Stimulated activated CD4-positive, alpha-beta T cell treated with anti-CD3 and anti-CD28 coated beads, TNF-alpha, amount 100 ng/mL, for 24 hours (primary cell): ENCODE results near the gene GAB2.
A peak's percentile ranks its signal among the peaks of the same experiment; 100 is the strongest.

Experiments used
- DNase-seq, 3 experiments: peaks; one replicate each; pipeline ENCODE4 v3.0.0-alpha.2; 2020; ENCODE audit warnings: low read depth in 3 of 3

GAB2 gene

GRCh38 chr11:78428266-78428636 is 10.6 kb upstream of the GAB2 start:
- no peak for DNase-seq

DNA sequence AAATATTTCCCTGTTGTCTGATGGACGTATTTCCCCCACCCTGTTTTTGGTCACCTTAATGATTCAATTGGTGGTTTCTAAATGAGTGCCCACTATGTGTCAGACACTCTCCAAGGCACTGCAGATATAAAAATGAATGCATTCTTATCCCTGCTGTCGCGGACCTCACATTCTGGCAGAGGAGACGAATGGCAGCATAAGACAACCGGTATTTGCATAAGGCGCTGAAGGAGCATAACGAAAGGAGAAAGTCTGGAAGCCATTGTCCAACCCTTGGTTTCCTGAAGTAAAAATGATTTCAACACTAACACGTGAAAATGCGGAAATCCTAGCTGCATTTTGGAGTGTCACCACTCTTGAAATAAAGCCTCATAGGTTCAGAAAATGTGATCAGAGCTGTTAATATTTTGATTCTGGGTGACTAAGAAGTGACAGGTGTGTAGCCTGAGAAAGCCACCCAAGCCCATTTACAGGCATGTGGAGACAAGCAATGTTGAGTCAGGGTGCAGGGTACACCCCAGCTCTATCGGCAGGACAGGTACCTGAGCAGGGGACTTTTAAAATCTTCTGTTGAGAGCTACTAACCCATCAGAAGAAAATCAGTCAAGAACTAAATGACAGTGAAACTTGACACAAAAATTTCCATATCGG is 10.1 kb upstream of the GAB2 start:
- DNase-seq = no peak

DNA sequence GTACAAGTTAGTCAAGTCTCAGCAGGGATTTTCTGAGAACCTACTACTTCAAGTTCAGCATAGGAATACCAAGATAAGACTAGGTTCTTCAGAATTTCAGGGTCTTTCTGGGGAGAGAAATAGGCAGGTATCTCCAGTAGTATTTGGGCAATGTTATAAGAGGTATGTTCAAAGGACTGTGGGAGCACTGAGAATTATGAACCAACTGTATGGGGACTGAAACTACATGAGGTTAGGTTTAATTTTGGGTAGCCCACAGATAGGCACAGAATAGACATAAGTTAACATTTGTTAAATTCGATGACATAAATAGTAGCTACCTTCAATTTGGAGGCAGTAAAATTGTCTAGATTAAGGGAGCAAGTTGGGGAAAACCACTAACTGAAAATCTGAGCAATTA is 9.2 kb upstream of the GAB2 start:
- no peak for DNase-seq

- DNase-seq = no peak
Measured at GRCh38 chr11:78425399-78426070, 7.9 kb upstream of the GAB2 start.

GRCh38 chr11:78424334-78425270 is 7.0 kb upstream of the GAB2 start:
- no peak for DNase-seq

DNA sequence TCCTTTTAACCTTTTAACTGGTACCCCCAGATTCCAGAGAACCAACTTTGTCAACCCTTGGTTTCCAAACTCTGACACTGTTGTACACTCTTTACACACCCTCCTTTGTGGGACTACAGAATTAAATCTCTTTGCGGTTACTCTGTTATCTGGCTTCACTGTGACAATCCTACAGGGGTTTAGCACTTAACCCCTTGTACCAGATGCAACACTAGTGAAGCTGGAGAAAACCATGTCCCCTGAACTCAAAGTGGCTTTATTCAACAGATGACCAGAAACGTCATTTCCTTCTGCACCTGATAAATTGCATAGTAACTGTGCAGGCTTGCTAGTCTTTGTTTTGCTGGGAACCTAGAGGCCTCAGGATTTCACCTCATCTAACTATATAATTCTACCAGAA is 5.6 kb upstream of the GAB2 start:
- no peak for DNase-seq

- peak in 1 of 3 experiments; percentile 55 for DNase-seq
Measured at GRCh38 chr11:78420796-78421209, 3.2 kb upstream of the GAB2 start.

DNA sequence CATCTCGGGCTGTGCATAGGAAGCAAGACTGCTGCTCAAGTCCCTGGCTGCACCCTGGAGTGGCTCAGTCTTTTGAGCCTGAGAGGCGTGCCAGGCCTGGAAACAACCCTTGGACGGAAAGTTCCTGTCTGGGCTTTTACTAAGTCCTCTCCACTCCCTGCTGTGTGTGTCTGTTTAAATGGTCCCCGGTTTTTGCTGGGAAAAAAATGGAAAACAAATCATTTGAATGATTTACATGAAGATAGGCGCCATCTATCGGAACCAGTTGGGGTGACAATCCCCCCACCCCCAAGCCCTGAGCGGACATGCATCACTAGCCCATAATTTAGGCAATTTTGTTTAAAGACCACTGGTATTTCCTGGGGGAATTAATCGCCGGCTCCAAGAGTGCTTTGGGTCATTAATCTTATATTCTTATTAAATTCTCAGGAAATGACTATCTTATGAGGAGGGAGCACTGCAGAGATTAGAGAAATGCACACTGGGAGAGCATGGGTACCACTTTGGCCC is 2.7 kb upstream of the GAB2 start:
- peak in 1 of 3 experiments; percentile 42 for DNase-seq

- no peak for DNase-seq
Measured at GRCh38 chr11:78419327-78419726, 1.7 kb upstream of the GAB2 start.

GRCh38 chr11:78418584-78419211 is 1.1 kb upstream of the GAB2 start:
- no peak for DNase-seq

DNA sequence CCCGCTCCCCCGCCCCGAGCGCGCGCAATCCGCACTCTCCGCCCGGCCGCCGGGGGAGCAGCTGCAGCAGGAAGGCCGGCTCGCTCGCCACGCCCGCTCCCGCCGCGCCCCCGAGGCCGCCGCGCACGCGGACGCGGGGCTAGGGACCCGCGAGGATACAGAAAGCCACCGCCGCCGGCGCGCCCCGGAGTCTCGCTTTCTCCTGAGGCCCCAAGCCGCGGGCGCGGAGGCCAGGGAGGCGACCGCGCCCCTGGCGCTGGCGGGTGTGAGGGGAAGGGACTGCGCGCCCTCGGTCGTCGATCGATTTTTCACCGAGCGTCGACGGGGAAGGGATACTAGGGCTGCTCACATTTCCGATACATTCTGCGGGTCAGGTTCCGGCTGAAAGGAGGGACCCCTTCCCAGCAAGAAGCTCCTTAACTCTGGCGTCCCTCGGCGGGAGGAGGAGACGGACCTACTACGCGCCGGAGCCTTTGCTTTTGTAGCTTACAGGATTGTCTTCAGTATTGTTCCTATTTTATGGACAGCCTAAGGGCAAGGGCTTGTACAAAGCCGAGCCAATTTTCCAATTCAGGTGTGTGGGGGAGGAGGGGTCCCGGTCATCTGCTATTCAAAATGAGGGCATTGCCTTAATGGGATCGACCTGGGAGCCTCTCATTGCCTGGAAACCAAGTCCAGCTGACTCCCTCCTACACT is 416 bp upstream of the GAB2 start:
- peak; percentile 32 to 67 (median 46) for DNase-seq

GRCh38 chr11:78416285-78417174 is 1.1 kb downstream of the GAB2 start:
- DNase-seq = peak; percentile 34 to 72 (median 45)

- no peak for DNase-seq
Measured at GRCh38 chr11:78415338-78415737, 2.3 kb downstream of the GAB2 start.

- no peak for DNase-seq
Measured at GRCh38 chr11:78414321-78415051, 3.1 kb downstream of the GAB2 start.

DNA sequence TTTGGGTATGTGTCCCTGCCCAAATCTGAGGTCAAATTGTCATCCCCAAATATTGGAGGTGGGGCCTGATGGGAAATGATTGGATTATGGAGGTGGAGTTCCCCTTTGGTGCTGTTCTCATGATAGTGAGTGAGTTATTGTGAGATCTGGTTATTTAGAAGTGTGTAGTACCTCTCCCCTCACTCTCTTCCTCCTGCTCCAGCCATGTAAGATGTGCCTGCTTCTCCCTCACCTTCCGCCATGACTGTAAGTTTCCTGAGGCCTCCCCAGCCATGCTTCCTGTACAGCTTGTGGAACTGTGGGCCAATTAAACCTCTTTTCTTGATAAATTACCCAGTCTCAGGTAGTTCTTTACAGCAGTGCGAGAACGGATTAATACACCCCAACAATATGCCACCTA is 9.0 kb downstream of the GAB2 start:
- no peak for DNase-seq

DNA sequence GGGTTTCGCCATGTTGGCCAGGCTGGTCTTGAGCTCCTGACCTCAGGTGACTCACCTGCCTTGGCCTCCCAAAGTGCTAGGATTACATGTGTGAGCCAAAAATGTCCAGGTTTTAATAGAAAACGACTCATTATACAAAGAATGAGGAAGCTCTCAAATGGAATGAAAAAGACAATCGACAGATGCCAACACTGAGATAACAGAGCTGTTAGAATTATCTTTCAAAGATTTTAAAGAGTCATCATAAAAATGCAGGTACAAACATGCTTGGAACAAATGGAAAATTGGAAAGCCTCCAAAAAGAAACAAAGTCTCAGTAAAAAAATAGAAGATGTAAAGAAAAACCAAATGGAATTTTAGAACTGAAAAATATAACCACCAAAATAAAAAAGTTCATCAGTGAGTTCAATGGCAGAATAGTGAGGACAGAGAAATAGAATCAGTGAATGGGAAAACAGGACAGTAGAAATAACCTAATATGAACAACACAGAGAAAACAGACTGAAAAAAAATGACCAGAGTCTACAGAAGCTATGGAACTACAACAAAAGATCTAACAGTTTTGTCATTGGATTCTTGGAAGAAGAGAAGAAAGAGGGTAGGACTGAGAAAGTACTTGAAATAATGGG is 10.9 kb downstream of the GAB2 start:
- DNase-seq = no peak

DNA sequence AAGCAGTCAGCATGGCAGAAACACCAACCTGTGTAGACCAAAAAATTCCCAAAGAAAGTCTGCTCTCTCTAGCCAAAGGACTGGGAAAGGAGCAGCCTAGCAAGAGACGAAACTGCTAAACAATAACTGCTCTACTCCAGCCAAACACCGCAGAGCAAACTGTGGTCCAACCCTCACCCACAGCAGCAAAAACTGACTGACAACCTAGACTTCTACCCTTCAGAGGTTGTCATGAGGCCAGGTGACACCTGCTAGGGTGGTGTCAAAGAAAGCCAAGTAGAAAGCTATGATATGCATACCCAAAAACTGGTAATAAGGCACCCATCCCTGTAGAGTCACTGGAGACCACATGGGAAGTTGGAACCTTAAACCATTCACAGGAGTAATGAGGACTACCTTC is 11.8 kb downstream of the GAB2 start:
- no peak for DNase-seq

DNA sequence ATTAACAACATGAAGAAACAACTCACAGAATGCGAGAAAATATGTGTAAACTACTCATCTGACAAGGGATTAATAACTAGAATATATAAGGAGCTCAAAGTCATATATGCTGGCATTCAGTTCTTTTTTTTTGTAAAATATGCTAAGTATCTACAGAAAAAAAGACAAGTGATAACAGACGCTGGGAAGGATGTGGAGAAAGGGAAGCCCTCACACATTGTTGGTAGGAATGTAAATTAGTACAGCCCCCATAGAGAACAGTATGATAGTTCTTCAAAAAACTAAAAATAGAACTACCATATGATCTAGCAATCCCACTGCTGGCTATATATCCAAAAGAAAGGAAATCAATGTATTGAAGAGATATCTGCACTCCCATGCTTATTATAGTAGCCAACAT is 13.8 kb downstream of the GAB2 start:
- no peak for DNase-seq

GRCh38 chr11:78402847-78403246 is 14.8 kb downstream of the GAB2 start:
- DNase-seq = no peak
